Measurements from ENCODE around the gene CSTPP1. TPM values are rescaled to one million over a fixed set of nuclear protein-coding genes. Genes with fewer than 3 reads are reported as not detected.

Gene CSTPP1
- total RNA-seq = 32.8 TPM
- long read RNA-seq, transcript C11orf49-201 (9 exons, 1,645 nt) = major isoform, 45 of 99 reads
- long read RNA-seq, transcript C11orf49-223 (1 exons, 2,141 nt) = minor isoform, 6 of 99 reads
- long read RNA-seq, partial matches to known transcripts = 6 of 99 reads
- long read RNA-seq, other reads (novel, unspliced or antisense) = 27 of 99 reads

GRCh38 chr11:46936138-46937110 is at the start of gene CSTPP1:
TSS of gene CSTPP1 (plus strand) at chr11:46936761. CDS start at chr11:46936806, 45 bp downstream.
- Histone ChIP-seq H3K4me1 (peaks cover 17% of the 10 kb centered on the region), H3K27me3 (ENCODE audit: low read depth) (no peaks in the 10 kb centered on the region), H3K4me3 (peak within 1 kb of the TSS; percentile 63), H3K9me3 (no peaks in the 10 kb centered on the region), H3K36me3 (peaks cover 4% of the 10 kb centered on the region), H3K27ac (peak within 1 kb of the TSS; percentile 61)
- no peak for TF ChIP-seq CTCF (IDR thresholded peaks at IDR 0.05)
- peak; percentile 95 for DNase-seq
- intact Hi-C loops (cut with DNase I) = no loop called here
- ATAC-seq = peak; percentile 98

GRCh38 chr11:46888636-46889035 is 47.9 kb upstream of the CSTPP1 start:
- H3K4me3 ChIP-seq = no peak overlapping the region
- no peak overlapping the region for H3K27ac ChIP-seq
- no peaks in the 10 kb centered on the region for H3K4me1 ChIP-seq
- intact Hi-C loops (cut with DNase I) = loop anchor here (5.0 kb wide), 1 partner anchor 264 kb away; no protein-coding TSS in a partner anchor
- DNase-seq (no peak), ATAC-seq (no peak)
- peaks cover 17% of the 10 kb centered on the region for H3K36me3 ChIP-seq
- no peak for TF ChIP-seq CTCF (IDR thresholded peaks at IDR 0.05)
- H3K9me3 ChIP-seq = no peaks in the 10 kb centered on the region
- H3K27me3 ChIP-seq (ENCODE audit: low read depth) = no peaks in the 10 kb centered on the region

- no peaks in the 10 kb centered on the region for H3K9me3 ChIP-seq
Measured at GRCh38 chr11:46889251-46889650, 47.3 kb upstream of the CSTPP1 start.

GRCh38 chr11:46889689-46890475 is 46.7 kb upstream of the CSTPP1 start:
- intact Hi-C loops (cut with DNase I) = loop anchor here (5.0 kb wide), 1 partner anchor 262 kb away; no protein-coding TSS in a partner anchor
- H3K27ac ChIP-seq = no peak overlapping the region
- H3K9me3 ChIP-seq = no peaks in the 10 kb centered on the region
- H3K4me1 ChIP-seq = no peaks in the 10 kb centered on the region
- peaks cover 16% of the 10 kb centered on the region for H3K36me3 ChIP-seq
- TF ChIP-seq CTCF (IDR thresholded peaks at IDR 0.05) = peak; percentile 79
- DNase-seq (no peak), ATAC-seq (peak; percentile 91 to 92)
- H3K4me3 ChIP-seq = no peak overlapping the region
- H3K27me3 ChIP-seq (ENCODE audit: low read depth) = no peaks in the 10 kb centered on the region

More at GRCh38 chr11:46889251-46889650, 47.3 kb upstream of the CSTPP1 start:
- DNase-seq (no peak), ATAC-seq (peak in 1 of 2 donors; percentile 22)
- no peak overlapping the region for H3K4me3 ChIP-seq
- peaks cover 16% of the 10 kb centered on the region for H3K36me3 ChIP-seq
- TF ChIP-seq CTCF (IDR thresholded peaks at IDR 0.05) = no peak
- intact Hi-C loops (cut with DNase I) = loop anchor here (5.0 kb wide), 1 partner anchor 263 kb away; no protein-coding TSS in a partner anchor
- no peak overlapping the region for H3K27ac ChIP-seq
- no peaks in the 10 kb centered on the region for H3K4me1 ChIP-seq
- H3K27me3 ChIP-seq (ENCODE audit: low read depth) = no peaks in the 10 kb centered on the region

- Histone ChIP-seq H3K9me3 (no peaks in the 10 kb centered on the region), H3K27ac (no peak overlapping the region), H3K27me3 (ENCODE audit: low read depth) (no peaks in the 10 kb centered on the region), H3K36me3 (peaks cover 16% of the 10 kb centered on the region), H3K4me3 (no peak overlapping the region), H3K4me1 (no peaks in the 10 kb centered on the region)
- TF ChIP-seq CTCF (IDR thresholded peaks at IDR 0.05) = no peak
- ATAC-seq (no peak), DNase-seq (no peak)
- intact Hi-C loops (cut with DNase I) = no loop called here
Measured at GRCh38 chr11:46890665-46891064, 45.9 kb upstream of the CSTPP1 start.

Measured in lower lobe of right lung (tissue), 2 donors.